Upper lobe of left lung (tissue), 4 donors: ENCODE results near the gene ICE1.

Experiments used
- CTCF ChIP-seq, 6 experiments: fragments of 450-650 bp in 4 of 6; fragments of 200-600 bp in 2 of 6; sonication (generic) in 2 of 6; IDR thresholded peaks; one replicate each; pipeline ENCODE4 v1.5.1; 2016 to 2019; ENCODE audit warnings: antibody characterized with exemption in 6 of 6
- EP300 ChIP-seq, 4 donors: sonication (generic); formaldehyde crosslinking; IDR thresholded peaks; one replicate each; pipeline ENCODE4 v1.5.1; 2017; ENCODE audit warnings: antibody characterized with exemption in 4 of 4, control low read depth in 2 of 4
- POLR2A ChIP-seq, 4 donors: fragments of 450-650 bp; IDR thresholded peaks; one replicate each; pipeline ENCODE4 v1.5.1; 2016 to 2017; ENCODE audit warnings: antibody characterized with exemption in 4 of 4, mild to moderate bottlenecking in 2 of 4
- POLR2AphosphoS5 ChIP-seq, 2 donors: sonication (generic); formaldehyde crosslinking; IDR thresholded peaks; one replicate each; pipeline ENCODE4 v1.5.1; 2017; ENCODE audit warnings: antibody characterized with exemption in 2 of 2

GRCh38 chr5:5430136-5430535 is 7.7 kb downstream of the ICE1 start:
- TF ChIP-seq CTCF (IDR thresholded peaks at IDR 0.05) (no peak), EP300 (IDR thresholded peaks at IDR 0.05) (no peak), POLR2AphosphoS5 (IDR thresholded peaks at IDR 0.05) (no peak), POLR2A (IDR thresholded peaks at IDR 0.05) (no peak)
